SK-N-SH treated with all-trans-retinoic acid at 6 μM for 48 hours (cell line): ENCODE data around the gene NHSL2.

Experiments
- BACH2 ChIP-seq: fragments of 250-450 bp; sonication (Bioruptor Pico); IDR thresholded peaks from 2 replicates; pipeline ENCODE4 v1.9.0; 2021; ENCODE audit warnings: mild to moderate bottlenecking, borderline replicate concordance
- ISL1 ChIP-seq: fragments of 250-450 bp; sonication (Bioruptor Pico); IDR thresholded peaks from 2 replicates; pipeline ENCODE4 v2.1.2; 2022; ENCODE audit warnings: mild to moderate bottlenecking, moderate library complexity
- OSR1 ChIP-seq: fragments of 250-450 bp; sonication (Bioruptor Pico); IDR thresholded peaks from 2 replicates; pipeline ENCODE4 v1.8.0; 2022; ENCODE audit warnings: moderate library complexity, mild to moderate bottlenecking, inconsistent platforms
- RARB ChIP-seq: fragments of 250-450 bp; sonication (Bioruptor Pico); IDR thresholded peaks from 2 replicates; pipeline ENCODE4 v1.8.0; 2021; ENCODE audit warnings: mild to moderate bottlenecking, moderate library complexity
- TOX ChIP-seq: fragments of 250-450 bp; sonication (Bioruptor Pico); IDR thresholded peaks from 2 replicates; pipeline ENCODE4 v1.8.0; 2021; ENCODE audit warnings: mild to moderate bottlenecking, moderate library complexity, borderline replicate concordance
- ZFP3 ChIP-seq: fragments of 250-450 bp; sonication (Bioruptor Pico); IDR thresholded peaks from 2 replicates; pipeline ENCODE4 v1.5.0; 2020; ENCODE audit warnings: mild to moderate bottlenecking, moderate library complexity
- ZFP30 ChIP-seq: fragments of 450-650 bp; formaldehyde crosslinking; IDR thresholded peaks from 2 replicates; pipeline ENCODE4 v1.5.0; 2022; ENCODE audit warnings: mild to moderate bottlenecking, moderate library complexity
- TF ChIP-seq, protein P1 (sequence below): fragments of 250-450 bp; sonication (Bioruptor Pico); IDR thresholded peaks from 2 replicates; pipeline ENCODE4 v1.5.1; 2020; ENCODE audit warnings: low read depth, mild to moderate bottlenecking, moderate library complexity
- TF ChIP-seq, protein P2 (sequence below): fragments of 250-450 bp; sonication (Bioruptor Pico); IDR thresholded peaks from 2 replicates; pipeline ENCODE4 v1.5.0; 2020; ENCODE audit warnings: mild to moderate bottlenecking, moderate library complexity
- TF ChIP-seq, protein P3 (sequence below): fragments of 250-450 bp; sonication (Bioruptor Pico); IDR thresholded peaks from 2 replicates; pipeline ENCODE4 v1.8.0; 2020; ENCODE audit warnings: mild to moderate bottlenecking, moderate library complexity, borderline replicate concordance
- TF ChIP-seq, protein P4 (sequence below): fragments of 250-450 bp; sonication (Bioruptor Pico); IDR thresholded peaks from 2 replicates; pipeline ENCODE4 v1.5.1; 2021; ENCODE audit warnings: mild to moderate bottlenecking, moderate library complexity

DNA sequence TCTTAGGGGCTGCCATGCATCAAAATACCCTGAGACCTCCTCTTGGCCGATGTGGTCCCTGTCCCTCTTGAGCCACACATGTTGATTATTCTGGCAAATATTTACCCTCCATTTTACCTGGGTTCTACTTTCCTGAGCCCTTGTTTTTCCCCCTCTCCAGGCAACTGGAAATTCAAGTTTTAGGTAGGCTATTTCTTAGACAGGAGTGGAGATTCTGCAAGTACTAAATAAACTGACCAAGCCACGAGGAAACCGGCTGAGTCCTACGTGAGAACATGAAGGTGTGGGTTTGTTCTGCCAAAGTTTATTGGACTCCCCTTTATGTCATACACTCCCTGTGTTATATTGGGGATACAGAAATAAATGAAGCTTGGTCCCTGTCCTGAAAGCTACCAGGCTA lies 133.0 kb downstream of the NHSL2 start:
- no peak for TF ChIP-seq ISL1 (CRISPR knock-in tag)
- TF ChIP-seq ZFP3 (CRISPR knock-in tag), result no peak
- TF ChIP-seq, protein P1, sequence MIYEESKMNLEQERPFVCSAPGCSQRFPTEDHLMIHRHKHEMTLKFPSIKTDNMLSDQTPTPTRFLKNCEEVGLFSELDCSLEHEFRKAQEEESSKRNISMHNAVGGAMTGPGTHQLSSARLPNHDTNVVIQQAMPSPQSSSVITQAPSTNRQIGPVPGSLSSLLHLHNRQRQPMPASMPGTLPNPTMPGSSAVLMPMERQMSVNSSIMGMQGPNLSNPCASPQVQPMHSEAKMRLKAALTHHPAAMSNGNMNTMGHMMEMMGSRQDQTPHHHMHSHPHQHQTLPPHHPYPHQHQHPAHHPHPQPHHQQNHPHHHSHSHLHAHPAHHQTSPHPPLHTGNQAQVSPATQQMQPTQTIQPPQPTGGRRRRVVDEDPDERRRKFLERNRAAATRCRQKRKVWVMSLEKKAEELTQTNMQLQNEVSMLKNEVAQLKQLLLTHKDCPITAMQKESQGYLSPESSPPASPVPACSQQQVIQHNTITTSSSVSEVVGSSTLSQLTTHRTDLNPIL (CRISPR knock-in tag), result no peak
- TF ChIP-seq BACH2 (CRISPR knock-in tag), result no peak
- TF ChIP-seq, protein P2, sequence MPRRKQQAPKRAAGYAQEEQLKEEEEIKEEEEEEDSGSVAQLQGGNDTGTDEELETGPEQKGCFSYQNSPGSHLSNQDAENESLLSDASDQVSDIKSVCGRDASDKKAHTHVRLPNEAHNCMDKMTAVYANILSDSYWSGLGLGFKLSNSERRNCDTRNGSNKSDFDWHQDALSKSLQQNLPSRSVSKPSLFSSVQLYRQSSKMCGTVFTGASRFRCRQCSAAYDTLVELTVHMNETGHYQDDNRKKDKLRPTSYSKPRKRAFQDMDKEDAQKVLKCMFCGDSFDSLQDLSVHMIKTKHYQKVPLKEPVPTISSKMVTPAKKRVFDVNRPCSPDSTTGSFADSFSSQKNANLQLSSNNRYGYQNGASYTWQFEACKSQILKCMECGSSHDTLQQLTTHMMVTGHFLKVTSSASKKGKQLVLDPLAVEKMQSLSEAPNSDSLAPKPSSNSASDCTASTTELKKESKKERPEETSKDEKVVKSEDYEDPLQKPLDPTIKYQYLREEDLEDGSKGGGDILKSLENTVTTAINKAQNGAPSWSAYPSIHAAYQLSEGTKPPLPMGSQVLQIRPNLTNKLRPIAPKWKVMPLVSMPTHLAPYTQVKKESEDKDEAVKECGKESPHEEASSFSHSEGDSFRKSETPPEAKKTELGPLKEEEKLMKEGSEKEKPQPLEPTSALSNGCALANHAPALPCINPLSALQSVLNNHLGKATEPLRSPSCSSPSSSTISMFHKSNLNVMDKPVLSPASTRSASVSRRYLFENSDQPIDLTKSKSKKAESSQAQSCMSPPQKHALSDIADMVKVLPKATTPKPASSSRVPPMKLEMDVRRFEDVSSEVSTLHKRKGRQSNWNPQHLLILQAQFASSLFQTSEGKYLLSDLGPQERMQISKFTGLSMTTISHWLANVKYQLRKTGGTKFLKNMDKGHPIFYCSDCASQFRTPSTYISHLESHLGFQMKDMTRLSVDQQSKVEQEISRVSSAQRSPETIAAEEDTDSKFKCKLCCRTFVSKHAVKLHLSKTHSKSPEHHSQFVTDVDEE, result no peak
- TF ChIP-seq, protein P3, sequence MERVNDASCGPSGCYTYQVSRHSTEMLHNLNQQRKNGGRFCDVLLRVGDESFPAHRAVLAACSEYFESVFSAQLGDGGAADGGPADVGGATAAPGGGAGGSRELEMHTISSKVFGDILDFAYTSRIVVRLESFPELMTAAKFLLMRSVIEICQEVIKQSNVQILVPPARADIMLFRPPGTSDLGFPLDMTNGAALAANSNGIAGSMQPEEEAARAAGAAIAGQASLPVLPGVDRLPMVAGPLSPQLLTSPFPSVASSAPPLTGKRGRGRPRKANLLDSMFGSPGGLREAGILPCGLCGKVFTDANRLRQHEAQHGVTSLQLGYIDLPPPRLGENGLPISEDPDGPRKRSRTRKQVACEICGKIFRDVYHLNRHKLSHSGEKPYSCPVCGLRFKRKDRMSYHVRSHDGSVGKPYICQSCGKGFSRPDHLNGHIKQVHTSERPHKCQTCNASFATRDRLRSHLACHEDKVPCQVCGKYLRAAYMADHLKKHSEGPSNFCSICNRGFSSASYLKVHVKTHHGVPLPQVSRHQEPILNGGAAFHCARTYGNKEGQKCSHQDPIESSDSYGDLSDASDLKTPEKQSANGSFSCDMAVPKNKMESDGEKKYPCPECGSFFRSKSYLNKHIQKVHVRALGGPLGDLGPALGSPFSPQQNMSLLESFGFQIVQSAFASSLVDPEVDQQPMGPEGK (CRISPR knock-in tag), result no peak
- TF ChIP-seq OSR1, result no peak
- TF ChIP-seq TOX (CRISPR knock-in tag), result no peak
- no peak for TF ChIP-seq ZFP30 (CRISPR knock-in tag)
- TF ChIP-seq, protein P4, sequence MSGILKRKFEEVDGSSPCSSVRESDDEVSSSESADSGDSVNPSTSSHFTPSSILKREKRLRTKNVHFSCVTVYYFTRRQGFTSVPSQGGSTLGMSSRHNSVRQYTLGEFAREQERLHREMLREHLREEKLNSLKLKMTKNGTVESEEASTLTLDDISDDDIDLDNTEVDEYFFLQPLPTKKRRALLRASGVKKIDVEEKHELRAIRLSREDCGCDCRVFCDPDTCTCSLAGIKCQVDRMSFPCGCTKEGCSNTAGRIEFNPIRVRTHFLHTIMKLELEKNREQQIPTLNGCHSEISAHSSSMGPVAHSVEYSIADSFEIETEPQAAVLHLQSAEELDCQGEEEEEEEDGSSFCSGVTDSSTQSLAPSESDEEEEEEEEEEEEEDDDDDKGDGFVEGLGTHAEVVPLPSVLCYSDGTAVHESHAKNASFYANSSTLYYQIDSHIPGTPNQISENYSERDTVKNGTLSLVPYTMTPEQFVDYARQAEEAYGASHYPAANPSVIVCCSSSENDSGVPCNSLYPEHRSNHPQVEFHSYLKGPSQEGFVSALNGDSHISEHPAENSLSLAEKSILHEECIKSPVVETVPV (CRISPR knock-in tag), result no peak
- TF ChIP-seq RARB (CRISPR knock-in tag), result no peak
